Endothelial cell of umbilical vein (primary cell): Measurements from ENCODE around the gene APMAP. TPM values are rescaled to one million over a fixed set of nuclear protein-coding genes. Genes with fewer than 3 reads are reported as not detected.

Experiments
- BruUV-seq: library from RNA; stranded (reverse); fragments of 400-500 nt; replicated peaks from 2 replicates; lab custom pipeline; 2021; lab: Mats Ljungman, UMichigan
- CTCF ChIA-PET: fragments of 300-600, 350-600 bp; sonication (Branson Sonifier 250); formaldehyde crosslinking; loops from one replicate; lab custom pipeline; 2021; ENCODE audit warnings: antibody characterized with exemption, inconsistent platforms; lab: Charles Lee
- POLR2A ChIA-PET: fragments of 300-600, 350-600 bp; sonication (Branson Sonifier 250); formaldehyde crosslinking; loops from one replicate; lab custom pipeline; 2021; ENCODE audit warnings: antibody characterized with exemption, inconsistent platforms; lab: Charles Lee
- DNase-seq: peaks from one replicate; pipeline ENCODE4 v3.0.0-alpha.2; 2011; ENCODE audit warnings: low read depth, low spot score
- FAIRE-seq: peaks from 2 replicates; lab custom pipeline; 2011; peaks lifted over from hg19 to GRCh38; lab: Jason Lieb, UNC
- H2AFZ ChIP-seq: 2 replicates; pipeline ENCODE4 v1.6.0; 2012; ENCODE audit warnings: low read depth, low read length, control low read depth, inconsistent platforms
- H3K27ac ChIP-seq: 2 replicates; pipeline ENCODE4 v1.5.1; 2011; ENCODE audit warnings: low read depth, mild to moderate bottlenecking, control low read depth, low read length, moderate library complexity; ENCODE audit not compliant: insufficient read depth
- H3K27me3 ChIP-seq, 2 experiments: 2 replicates each; pipeline versions ENCODE4 v1.6.0 to v1.6.1; 2011; ENCODE audit warnings: low read length in 2 of 2, mixed read lengths in 1 of 2; ENCODE audit not compliant: control insufficient read depth in 2 of 2, insufficient read depth in 2 of 2
- H3K36me3 ChIP-seq, 2 experiments: 2 replicates in 1 of 2; 3 replicates in 1 of 2; pipeline ENCODE4 v1.5.1; 2011; ENCODE audit warnings: low read length in 2 of 2, mild to moderate bottlenecking in 1 of 2, moderate library complexity in 1 of 2; ENCODE audit not compliant: control insufficient read depth in 2 of 2, insufficient read depth in 2 of 2; ENCODE audit errors: extremely low read depth in 1 of 2
- H3K4me1 ChIP-seq: 3 replicates; pipeline ENCODE4 v1.5.1; 2011; ENCODE audit warnings: mild to moderate bottlenecking, low read length; ENCODE audit not compliant: control insufficient read depth, insufficient read depth; ENCODE audit errors: extremely low read depth
- H3K4me2 ChIP-seq: 2 replicates; pipeline ENCODE4 v1.6.1; 2011; ENCODE audit warnings: low read length, control low read depth, mixed read lengths; ENCODE audit not compliant: insufficient read depth
- H3K4me3 ChIP-seq, 3 experiments: fragments of 200-600 bp in 1 of 3; sonication (generic), shearing (Covaris generic) in 1 of 3; replicated peaks in 1 of 3; 2 replicates each; pipeline ENCODE4 v1.5.1; 2011 to 2016; ENCODE audit warnings: control low read depth in 3 of 3, low read length in 3 of 3, mild to moderate bottlenecking in 2 of 3, inconsistent platforms in 1 of 3, low read depth in 1 of 3, moderate library complexity in 1 of 3; ENCODE audit not compliant: insufficient read depth in 1 of 3
- H3K79me2 ChIP-seq: 2 replicates; pipeline ENCODE4 v1.6.0; 2012; ENCODE audit warnings: low read length, inconsistent platforms; ENCODE audit not compliant: control insufficient read depth, insufficient read depth
- H3K9ac ChIP-seq: replicated peaks from 2 replicates; pipeline ENCODE3; 2011; ENCODE audit warnings: low read length, control low read depth; ENCODE audit not compliant: insufficient read depth; ENCODE audit errors: extremely low read depth
- H3K9me1 ChIP-seq: replicated peaks from 3 replicates; pipeline ENCODE4 v1.6.0; 2011; ENCODE audit warnings: mild to moderate bottlenecking, low read length; ENCODE audit not compliant: control insufficient read depth, insufficient read depth; ENCODE audit errors: extremely low read depth
- H3K9me3 ChIP-seq: replicated peaks from 2 replicates; pipeline ENCODE4 v1.5.1; 2012; ENCODE audit warnings: low read length, inconsistent platforms; ENCODE audit not compliant: control insufficient read depth, insufficient read depth
- H4K20me1 ChIP-seq: replicated peaks from 2 replicates; pipeline ENCODE3; 2011; ENCODE audit warnings: mild to moderate bottlenecking, low read length; ENCODE audit not compliant: control insufficient read depth, insufficient read depth; ENCODE audit errors: extremely low read depth
- CTCF ChIP-seq, 2 donors: IDR thresholded peaks; 1 replicate in 1 of 2; 2 replicates in 1 of 2; pipeline ENCODE4 v1.5.1; 2011; ENCODE audit warnings: low read length in 2 of 2, mild to moderate bottlenecking in 2 of 2, moderate library complexity in 2 of 2, control low read depth in 1 of 2, inconsistent platforms in 1 of 2, low read depth in 1 of 2; ENCODE audit not compliant: insufficient read depth in 1 of 2; ENCODE audit errors: extremely low read depth in 1 of 2
- EZH2 ChIP-seq: IDR thresholded peaks from 2 replicates; pipeline ENCODE4 v1.6.1; 2012; ENCODE audit warnings: borderline replicate concordance, low read depth, mild to moderate bottlenecking, moderate library complexity, low read length, inconsistent platforms; ENCODE audit not compliant: severe bottlenecking
- FOS ChIP-seq: IDR thresholded peaks from 2 replicates; pipeline ENCODE4 v1.6.1; 2011; ENCODE audit warnings: mild to moderate bottlenecking, low read length, moderate library complexity, borderline replicate concordance; ENCODE audit not compliant: insufficient read depth
- GATA2 ChIP-seq: IDR thresholded peaks from 2 replicates; pipeline ENCODE4 v1.7.0; 2011; ENCODE audit warnings: low read depth, mild to moderate bottlenecking, moderate library complexity, mixed read lengths, low read length; ENCODE audit not compliant: insufficient read length, insufficient read depth
- JUN ChIP-seq: IDR thresholded peaks from 2 replicates; pipeline ENCODE4 v1.6.1; 2011; ENCODE audit warnings: borderline replicate concordance, low read depth; ENCODE audit not compliant: insufficient read length, insufficient read depth
- MAX ChIP-seq: IDR thresholded peaks from 2 replicates; pipeline ENCODE4 v1.6.1; 2011; ENCODE audit not compliant: insufficient read depth, insufficient read length
- MYC ChIP-seq: IDR thresholded peaks from one replicate; pipeline ENCODE4 v1.6.1; 2011; ENCODE audit warnings: mild to moderate bottlenecking, low read depth, low read length
- POLR2A ChIP-seq: IDR thresholded peaks from 2 replicates; pipeline ENCODE4 v1.6.1; 2012; ENCODE audit warnings: low read depth, mild to moderate bottlenecking, control low read depth, low read length
- POLR2AphosphoS5 ChIP-seq: IDR thresholded peaks from 2 replicates; pipeline ENCODE4 v1.6.1; 2012; ENCODE audit warnings: low read depth, mild to moderate bottlenecking, control low read depth, low read length, moderate library complexity; ENCODE audit not compliant: insufficient read depth
- dilution Hi-C: fragments of 300-500 bp; cut with MboI; formaldehyde crosslinking; loops from one replicate; pipeline ENCODE4 v1.15.0; 2019; ENCODE audit warnings: low sequenced_read_pairs; ENCODE audit not compliant: extremely low pct_ligation_motif_present
- intact Hi-C: fragments of 100-400 bp; cut with micrococcal nuclease; formaldehyde crosslinking; loops from one replicate; pipeline ENCODE4 v1.10.0; 2022
- polyA plus RNA-seq, 4 experiments: library from polyadenylated mRNA; depleted of rRNA in 3 of 4; stranded (reverse) in 3 of 4; unstranded in 1 of 4; fragments of >200 nt; gene quantifications; 2 replicates each; pipeline versions ENCODE4 v1.2.1 to v1.2.3, GENCODE V29; 2011 to 2012; ENCODE audit warnings: missing spikeins in 1 of 4
- total RNA-seq: library from RNA; stranded (reverse); gene quantifications from 2 replicates; pipeline ENCODE4 v1.2.3, GENCODE V29; 2021

The APMAP gene
- total and polyA plus RNA-seq, 2 donors (not counting 3 experiments of a cell fraction or from before 2014, with no cell fraction given), result 80.7 to 110 TPM

- no peaks in the 10 kb centered on the region for H3K9me3 ChIP-seq
- CTCF ChIA-PET, result interaction anchor here (0.7 kb wide), 1 partner anchor 263 kb away, joined by 3 read pairs; no protein-coding TSS in a partner anchor
- FAIRE-seq (no peak), DNase-seq (no peak)
- H3K4me1 ChIP-seq, result no peaks in the 10 kb centered on the region
- H3K27me3 ChIP-seq, result no peaks in the 10 kb centered on the region
- no peak overlapping the region for H3K9ac ChIP-seq
- no peak overlapping the region for H3K4me2 ChIP-seq
- no peak overlapping the region for H3K27ac ChIP-seq
- H3K9me1 ChIP-seq, result no peaks in the 10 kb centered on the region
- no TSS peak for BruUV-seq
- H3K79me2 ChIP-seq, result no peaks in the 10 kb centered on the region
- no peak for TF ChIP-seq JUN
- no peak for TF ChIP-seq CTCF (IDR thresholded peaks at IDR 0.05; ENCODE audit: extremely low read depth in 1 of 2, insufficient read depth in 1 of 2, low read depth in 1 of 2, low read length in 2 of 2)
- no peak for TF ChIP-seq GATA2
- no peak for TF ChIP-seq POLR2A
- no peak for TF ChIP-seq EZH2
- no peak for TF ChIP-seq MAX
- TF ChIP-seq FOS, result no peak
- TF ChIP-seq POLR2AphosphoS5, result no peak
- TF ChIP-seq MYC, result no peak
- no peaks in the 10 kb centered on the region for H3K36me3 ChIP-seq
- dilution Hi-C loops (no loop called here), intact Hi-C loops (no loop called here)
- H2AFZ ChIP-seq, result no peak overlapping the region
- H3K4me3 ChIP-seq, result no peak overlapping the region
- no peaks in the 10 kb centered on the region for H4K20me1 ChIP-seq
- POLR2A ChIA-PET, result no interaction called here
Measured at GRCh38 chr20:25016471-25016870, 23.9 kb upstream of the APMAP start.
